Tibial artery (tissue), 4 donors: Measurements from ENCODE around the gene CTNND2.

ENCODE experiments used
- DNase-seq, 2 donors: peaks; one replicate each; pipeline ENCODE4 v3.0.0-alpha.2; 2019
- H3K27ac ChIP-seq, 2 donors: fragments of 200-600 bp; sonication (generic) in 1 of 2; 1 replicate in 1 of 2; 2 replicates in 1 of 2; pipeline ENCODE4 v1.5.1; 2018 to 2019; ENCODE audit warnings: mild to moderate bottlenecking in 1 of 2
- H3K27me3 ChIP-seq, 2 donors: fragments of 200-600 bp; sonication (generic) in 1 of 2; one replicate each; pipeline versions ENCODE4 v1.5.1 to v1.6.0; 2016 to 2019
- H3K36me3 ChIP-seq, 3 donors: fragments of 200-600 bp; sonication (generic) in 2 of 3; one replicate each; pipeline ENCODE4 v1.5.1; 2016 to 2019; ENCODE audit warnings: mild to moderate bottlenecking in 2 of 3
- H3K4me1 ChIP-seq, 4 donors: fragments of 200-600 bp; sonication (generic) in 2 of 4; 1 replicate in 3 of 4; 2 replicates in 1 of 4; pipeline ENCODE4 v1.5.1; 2016 to 2019
- H3K4me3 ChIP-seq, 2 donors: fragments of 200-600 bp; sonication (generic) in 1 of 2; 1 replicate in 1 of 2; 2 replicates in 1 of 2; pipeline ENCODE4 v1.5.1; 2018 to 2019; ENCODE audit warnings: mild to moderate bottlenecking in 2 of 2
- H3K9me3 ChIP-seq, 3 donors: fragments of 200-600 bp; sonication (generic) in 1 of 3; one replicate each; pipeline ENCODE4 v1.5.1; 2016 to 2019
- intact Hi-C: fragments of 100-400 bp; cut with DNase I; formaldehyde crosslinking; loops from one replicate; pipeline ENCODE4 v1.15.0; 2023; ENCODE audit warnings: low total_unique reads
- TF ChIP-seq, protein P1 (sequence below), 2 experiments: fragments of 200-600 bp in 1 of 2; fragments of 450-650 bp in 1 of 2; IDR thresholded peaks; one replicate each; pipeline ENCODE4 v1.5.1; 2017 to 2019; ENCODE audit warnings: antibody characterized with exemption in 2 of 2, mild to moderate bottlenecking in 1 of 2, moderate library complexity in 1 of 2

The CTNND2 gene

DNA sequence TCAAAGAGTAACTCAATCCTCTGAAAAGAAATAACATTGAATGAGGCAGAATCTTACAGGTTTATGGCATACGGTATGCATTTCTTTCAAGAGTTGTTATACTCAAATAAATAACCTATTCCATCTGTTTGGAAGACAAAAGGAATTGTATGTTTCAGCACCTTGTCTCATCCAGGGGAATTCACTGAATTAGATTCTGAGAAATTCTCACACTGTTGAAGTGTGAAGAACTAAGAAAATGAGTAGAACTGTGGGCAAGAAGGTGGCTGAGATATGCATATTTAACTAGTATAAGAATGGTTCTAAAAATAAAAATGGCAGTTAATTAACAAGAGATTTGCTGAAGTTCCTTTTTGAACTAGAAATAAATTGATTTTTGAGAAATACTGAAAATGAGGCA lies 863.9 kb downstream of the CTNND2 start:
- H3K4me3 ChIP-seq = no peak overlapping the region
- H3K4me1 ChIP-seq = no peaks in the 10 kb centered on the region
- DNase-seq = no peak
- H3K9me3 ChIP-seq = no peaks in the 10 kb centered on the region
- TF ChIP-seq, protein P1, sequence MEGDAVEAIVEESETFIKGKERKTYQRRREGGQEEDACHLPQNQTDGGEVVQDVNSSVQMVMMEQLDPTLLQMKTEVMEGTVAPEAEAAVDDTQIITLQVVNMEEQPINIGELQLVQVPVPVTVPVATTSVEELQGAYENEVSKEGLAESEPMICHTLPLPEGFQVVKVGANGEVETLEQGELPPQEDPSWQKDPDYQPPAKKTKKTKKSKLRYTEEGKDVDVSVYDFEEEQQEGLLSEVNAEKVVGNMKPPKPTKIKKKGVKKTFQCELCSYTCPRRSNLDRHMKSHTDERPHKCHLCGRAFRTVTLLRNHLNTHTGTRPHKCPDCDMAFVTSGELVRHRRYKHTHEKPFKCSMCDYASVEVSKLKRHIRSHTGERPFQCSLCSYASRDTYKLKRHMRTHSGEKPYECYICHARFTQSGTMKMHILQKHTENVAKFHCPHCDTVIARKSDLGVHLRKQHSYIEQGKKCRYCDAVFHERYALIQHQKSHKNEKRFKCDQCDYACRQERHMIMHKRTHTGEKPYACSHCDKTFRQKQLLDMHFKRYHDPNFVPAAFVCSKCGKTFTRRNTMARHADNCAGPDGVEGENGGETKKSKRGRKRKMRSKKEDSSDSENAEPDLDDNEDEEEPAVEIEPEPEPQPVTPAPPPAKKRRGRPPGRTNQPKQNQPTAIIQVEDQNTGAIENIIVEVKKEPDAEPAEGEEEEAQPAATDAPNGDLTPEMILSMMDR (IDR thresholded peaks at IDR 0.05) = no peak
- H3K27ac ChIP-seq = no peak overlapping the region
- H3K36me3 ChIP-seq = no peaks in the 10 kb centered on the region
- intact Hi-C loops = no loop called here
- peaks cover 0 to 3% of the 10 kb centered on the region in 2 donors for H3K27me3 ChIP-seq

DNA sequence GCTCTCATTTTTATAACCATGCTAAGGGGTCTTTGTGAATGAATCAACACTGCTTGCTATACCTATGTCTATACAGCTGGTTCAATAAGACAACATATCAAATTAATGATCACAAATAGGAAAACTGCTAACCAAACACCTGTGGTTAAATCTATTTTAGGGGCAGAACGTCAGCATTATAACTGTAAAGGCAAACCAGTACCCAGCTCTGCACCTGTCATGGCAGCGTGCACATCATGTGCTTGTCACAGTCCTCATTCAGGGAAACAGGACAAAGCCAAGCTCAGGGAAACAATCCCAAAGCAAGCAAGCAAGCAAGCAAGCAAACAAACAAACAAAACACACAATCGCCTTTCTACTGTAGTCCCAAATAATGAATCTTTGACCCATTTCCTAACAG lies 865.5 kb downstream of the CTNND2 start:
- no peaks in the 10 kb centered on the region for H3K4me1 ChIP-seq
- intact Hi-C loops = no loop called here
- H3K27ac ChIP-seq = no peak overlapping the region
- peaks cover 0 to 3% of the 10 kb centered on the region in 2 donors for H3K27me3 ChIP-seq
- H3K4me3 ChIP-seq = no peak overlapping the region
- TF ChIP-seq, protein P1 (IDR thresholded peaks at IDR 0.05) = no peak
- no peak for DNase-seq
- H3K36me3 ChIP-seq = no peaks in the 10 kb centered on the region
- no peaks in the 10 kb centered on the region for H3K9me3 ChIP-seq

DNA sequence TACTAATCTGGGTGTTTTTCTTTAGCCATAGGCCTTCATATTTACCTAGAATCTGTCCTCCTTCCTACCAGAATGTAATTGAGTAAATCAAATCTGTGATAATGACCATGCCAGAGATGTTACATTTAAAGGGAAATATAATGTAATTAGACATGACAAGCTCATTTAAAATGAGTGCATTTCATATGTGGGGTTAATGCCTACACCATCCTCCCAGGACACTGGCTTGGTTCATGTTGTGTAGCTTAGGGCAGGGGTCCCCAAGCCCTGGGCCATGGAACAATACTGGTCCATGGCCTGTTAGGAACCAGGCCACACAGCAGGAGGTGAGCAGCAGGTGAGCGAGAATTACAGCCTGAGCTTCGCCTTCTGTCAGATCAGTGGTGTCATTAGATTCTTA lies 866.3 kb downstream of the CTNND2 start:
- intact Hi-C loops = no loop called here
- no peak overlapping the region for H3K4me3 ChIP-seq
- H3K27me3 ChIP-seq = peaks cover 0 to 3% of the 10 kb centered on the region in 2 donors
- TF ChIP-seq, protein P1 (IDR thresholded peaks at IDR 0.05) = no peak
- H3K9me3 ChIP-seq = no peaks in the 10 kb centered on the region
- no peak for DNase-seq
- no peaks in the 10 kb centered on the region for H3K4me1 ChIP-seq
- no peak overlapping the region for H3K27ac ChIP-seq
- no peaks in the 10 kb centered on the region for H3K36me3 ChIP-seq

DNA sequence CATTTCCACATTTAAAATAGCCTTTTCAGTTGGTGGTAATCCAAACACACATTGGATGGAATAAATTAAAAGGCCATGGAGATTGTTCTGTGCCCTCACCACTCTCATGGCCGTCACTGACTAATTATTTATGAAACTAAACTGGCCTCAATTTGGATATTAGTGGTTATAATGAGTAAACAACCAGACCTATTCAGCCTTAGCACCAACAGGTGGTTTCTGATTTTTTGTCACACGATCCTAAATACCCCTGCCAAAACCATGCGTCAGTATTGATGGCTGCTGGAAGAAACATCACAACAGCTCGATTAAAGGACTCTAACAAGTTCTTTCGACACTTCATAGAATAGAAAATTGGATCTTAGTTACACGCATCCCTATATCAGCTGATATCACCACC lies 867.2 kb downstream of the CTNND2 start:
- H3K9me3 ChIP-seq = no peaks in the 10 kb centered on the region
- intact Hi-C loops = no loop called here
- H3K4me3 ChIP-seq = no peak overlapping the region
- peaks cover 0 to 3% of the 10 kb centered on the region in 2 donors for H3K27me3 ChIP-seq
- no peak for DNase-seq
- H3K4me1 ChIP-seq = no peaks in the 10 kb centered on the region
- no peaks in the 10 kb centered on the region for H3K36me3 ChIP-seq
- TF ChIP-seq, protein P1 (IDR thresholded peaks at IDR 0.05) = no peak
- H3K27ac ChIP-seq = no peak overlapping the region

DNA sequence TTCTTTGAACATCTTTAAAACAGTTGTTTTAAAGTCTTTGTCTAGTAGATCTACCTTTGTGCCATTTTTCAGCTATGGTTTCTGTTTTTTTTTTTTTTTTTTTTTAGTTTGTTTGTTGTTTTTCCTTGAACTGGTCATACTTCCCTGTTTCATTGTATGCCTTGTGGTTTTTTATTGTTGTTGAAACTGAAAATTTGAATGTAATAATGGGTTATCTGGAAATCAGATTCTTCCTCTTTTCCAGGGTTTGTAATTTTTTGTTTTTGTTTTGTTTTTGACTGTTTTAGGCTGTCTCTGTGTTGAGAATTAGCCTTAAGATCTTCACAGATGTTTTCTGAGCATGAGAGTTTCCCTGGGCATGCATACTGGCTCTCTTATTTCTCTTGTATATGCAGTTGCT lies 873.6 kb downstream of the CTNND2 start:
- TF ChIP-seq, protein P1 (IDR thresholded peaks at IDR 0.05) = no peak
- H3K27me3 ChIP-seq = no peaks in the 10 kb centered on the region
- H3K4me1 ChIP-seq = no peaks in the 10 kb centered on the region
- peaks cover 0 to 6% (median 5%) of the 10 kb centered on the region in 3 donors for H3K9me3 ChIP-seq
- no peak overlapping the region for H3K4me3 ChIP-seq
- DNase-seq = no peak
- no peak overlapping the region for H3K27ac ChIP-seq
- intact Hi-C loops = no loop called here
- no peaks in the 10 kb centered on the region for H3K36me3 ChIP-seq

DNA sequence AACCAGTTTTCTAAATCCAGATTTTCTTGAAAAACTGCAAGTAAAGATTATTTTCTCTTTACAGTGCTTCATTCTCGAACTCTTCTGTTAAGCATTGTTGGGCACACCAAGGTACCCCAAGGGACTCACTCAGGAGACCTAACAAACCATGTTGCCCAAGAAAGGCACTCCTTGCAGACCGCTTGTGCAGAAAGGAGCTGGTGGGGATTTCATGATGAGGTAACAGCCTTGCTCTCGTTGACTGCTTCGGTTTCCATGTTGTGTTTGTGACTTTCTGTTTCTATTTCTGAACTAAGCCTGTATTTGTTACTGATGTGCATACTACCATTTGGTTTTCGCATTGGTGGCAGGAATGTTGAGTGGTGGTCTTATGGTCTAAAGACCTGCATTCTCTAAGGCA lies 876.6 kb downstream of the CTNND2 start:
- no peaks in the 10 kb centered on the region for H3K27me3 ChIP-seq
- no peaks in the 10 kb centered on the region for H3K36me3 ChIP-seq
- no peaks in the 10 kb centered on the region for H3K4me1 ChIP-seq
- H3K9me3 ChIP-seq = peaks cover 0 to 6% (median 5%) of the 10 kb centered on the region in 3 donors
- intact Hi-C loops = no loop called here
- no peak overlapping the region for H3K4me3 ChIP-seq
- no peak overlapping the region for H3K27ac ChIP-seq
- TF ChIP-seq, protein P1 (IDR thresholded peaks at IDR 0.05) = no peak
- no peak for DNase-seq
